Anterior cingulate cortex (tissue), 58 donors: Measurements from ENCODE around the gene SSC5D.
A peak's percentile ranks its signal among the peaks of the same experiment; 100 is the strongest.
"Not testable (repeated sequence)": the region's sequence is repeated elsewhere in the genome, so short reads cannot be mapped to it uniquely, and the experiment has no call there.

Experiments
- DNase-seq, 58 donors: peaks; one replicate each; lab custom pipeline; 2025; lab: John Stamatoyannopoulos, UW

Gene SSC5D

GRCh38 chr19:55484593-55485438 is 3.4 kb upstream of the SSC5D start, which contains the start of gene NAT14:
Gene NAT14 (plus strand): TSS chr19:55485188. CDS start chr19:55485709, 521 bp downstream.
- peak in 50 of 58 donors; percentile 17 to 80 (median 44) for DNase-seq

- DNase-seq, result peak in 1 of 58 donors; percentile 28
These were observed 2.7 kb upstream of the SSC5D start for GRCh38 chr19:55485439-55486011.

DNA sequence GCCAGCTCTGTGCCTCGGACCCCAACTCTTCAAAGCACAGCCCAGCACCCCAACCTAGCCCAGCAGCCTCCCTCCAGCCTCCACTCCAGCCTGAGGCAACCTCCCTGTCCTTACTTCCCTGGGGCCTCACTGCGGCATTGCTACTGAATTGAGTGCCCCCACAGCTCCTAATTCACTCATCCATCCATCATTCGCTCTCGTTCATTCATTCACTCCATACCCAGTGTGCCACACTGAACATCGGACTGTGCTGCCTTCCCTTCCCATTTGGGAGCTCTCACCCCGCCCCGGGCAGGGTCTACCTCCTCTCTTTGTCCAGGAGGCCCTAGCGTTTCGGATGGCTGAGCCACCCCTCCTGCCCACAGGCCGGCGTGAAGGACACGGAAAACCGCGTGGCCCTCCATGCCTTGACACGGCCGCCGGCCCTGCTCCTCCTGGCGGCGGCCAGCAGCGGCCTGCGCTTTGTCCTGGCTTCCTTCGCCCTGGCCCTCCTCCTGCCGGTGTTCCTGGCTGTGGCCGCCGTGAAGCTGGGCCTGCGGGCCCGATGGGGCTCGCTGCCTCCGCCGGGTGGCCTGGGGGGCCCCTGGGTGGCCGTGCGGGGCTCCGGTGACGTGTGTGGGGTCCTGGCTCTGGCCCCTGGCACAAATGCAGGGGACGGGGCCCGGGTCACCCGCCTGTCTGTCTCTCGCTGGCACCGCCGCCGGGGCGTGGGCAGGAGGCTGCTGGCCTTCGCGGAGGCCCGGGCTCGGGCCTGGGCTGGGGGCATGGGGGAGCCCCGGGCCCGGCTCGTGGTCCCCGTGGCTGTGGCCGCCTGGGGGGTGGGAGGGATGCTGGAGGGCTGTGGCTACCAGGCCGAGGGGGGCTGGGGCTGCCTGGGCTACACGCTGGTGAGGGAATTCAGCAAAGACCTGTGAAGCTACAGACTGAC is 1.9 kb upstream of the SSC5D start:
- no peak for DNase-seq

DNA sequence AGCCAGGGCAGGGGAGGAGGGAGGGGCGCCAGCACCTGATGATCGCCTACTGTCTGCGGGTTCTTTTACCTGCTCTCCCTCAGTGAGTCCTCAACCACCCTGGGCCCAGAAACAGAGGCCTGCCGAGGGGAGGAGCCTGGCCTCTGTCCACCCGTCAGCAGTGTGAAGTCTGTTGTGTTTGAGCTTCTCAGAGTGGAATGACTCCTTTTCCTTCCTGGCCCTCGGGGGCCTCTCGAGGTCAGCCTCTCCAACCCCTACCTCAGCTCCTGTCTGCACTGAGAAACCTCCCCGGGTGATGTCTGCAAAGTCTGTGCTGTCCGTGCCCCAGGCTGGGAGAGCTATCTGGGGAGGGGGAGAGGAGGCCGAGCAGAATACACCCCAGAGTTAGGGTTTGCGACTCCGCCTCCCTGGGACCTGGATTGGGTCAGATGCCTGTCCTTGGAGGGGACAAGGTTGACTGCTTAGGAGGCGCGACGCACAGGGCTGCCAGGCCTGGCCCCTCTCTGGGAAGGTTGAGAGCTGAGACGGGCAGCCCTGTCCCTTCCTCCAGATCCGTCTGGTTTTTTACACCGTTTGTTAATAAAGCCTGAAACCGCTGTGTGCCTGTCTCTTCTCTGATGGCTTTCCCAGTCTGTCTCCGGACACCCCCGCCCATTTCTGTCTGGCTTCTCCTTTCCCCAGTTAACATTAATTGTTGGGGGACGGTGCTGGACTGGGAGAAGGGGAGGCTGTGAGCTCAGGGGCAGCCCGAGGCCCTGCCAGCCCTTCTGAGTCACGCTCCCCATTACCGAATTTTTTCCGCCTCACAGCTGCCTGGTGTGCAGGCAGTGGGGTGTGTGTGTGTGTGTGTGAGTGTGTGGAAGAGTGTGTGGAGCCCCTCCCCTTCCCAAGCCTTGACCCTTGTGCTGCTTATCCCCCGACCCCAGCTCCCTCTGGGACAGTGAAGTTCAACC is 989 bp upstream of the SSC5D start:
- DNase-seq, result peak in 7 of 58 donors; percentile 5 to 53 (median 31)

DNA sequence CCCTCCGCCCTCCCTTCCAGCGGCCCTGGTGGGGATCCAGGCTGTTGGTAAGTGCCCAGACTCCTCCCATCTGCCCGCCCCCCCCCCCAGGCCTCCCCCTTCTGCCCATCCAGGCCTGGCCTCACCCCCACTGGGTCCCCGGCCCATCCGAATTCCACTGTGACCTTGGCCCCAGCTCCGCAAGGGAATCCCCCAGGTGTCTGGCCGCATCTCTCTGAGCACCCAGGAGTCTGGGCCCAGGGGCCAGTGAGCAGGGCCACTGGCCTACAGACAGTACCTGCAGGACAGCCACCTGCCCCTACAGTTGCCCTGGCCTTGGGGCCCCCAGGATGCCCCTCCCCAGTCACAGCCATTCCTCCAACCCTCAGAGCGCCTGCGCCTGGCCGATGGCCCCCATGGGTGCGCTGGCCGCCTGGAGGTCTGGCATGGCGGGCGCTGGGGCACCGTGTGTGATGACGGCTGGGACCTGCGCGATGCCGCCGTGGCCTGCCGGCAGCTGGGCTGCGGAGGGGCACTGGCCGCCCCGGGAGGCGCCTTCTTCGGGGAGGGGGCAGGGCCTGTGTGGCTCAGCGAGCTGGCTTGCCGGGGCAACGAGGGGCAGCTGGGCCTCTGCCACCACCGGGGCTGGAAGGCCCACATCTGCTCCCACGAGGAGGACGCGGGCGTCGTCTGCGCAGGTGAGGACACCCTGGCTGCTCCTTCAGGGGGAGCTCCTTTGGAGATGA is 912 bp downstream of the SSC5D start:
- no peak for DNase-seq

DNA sequence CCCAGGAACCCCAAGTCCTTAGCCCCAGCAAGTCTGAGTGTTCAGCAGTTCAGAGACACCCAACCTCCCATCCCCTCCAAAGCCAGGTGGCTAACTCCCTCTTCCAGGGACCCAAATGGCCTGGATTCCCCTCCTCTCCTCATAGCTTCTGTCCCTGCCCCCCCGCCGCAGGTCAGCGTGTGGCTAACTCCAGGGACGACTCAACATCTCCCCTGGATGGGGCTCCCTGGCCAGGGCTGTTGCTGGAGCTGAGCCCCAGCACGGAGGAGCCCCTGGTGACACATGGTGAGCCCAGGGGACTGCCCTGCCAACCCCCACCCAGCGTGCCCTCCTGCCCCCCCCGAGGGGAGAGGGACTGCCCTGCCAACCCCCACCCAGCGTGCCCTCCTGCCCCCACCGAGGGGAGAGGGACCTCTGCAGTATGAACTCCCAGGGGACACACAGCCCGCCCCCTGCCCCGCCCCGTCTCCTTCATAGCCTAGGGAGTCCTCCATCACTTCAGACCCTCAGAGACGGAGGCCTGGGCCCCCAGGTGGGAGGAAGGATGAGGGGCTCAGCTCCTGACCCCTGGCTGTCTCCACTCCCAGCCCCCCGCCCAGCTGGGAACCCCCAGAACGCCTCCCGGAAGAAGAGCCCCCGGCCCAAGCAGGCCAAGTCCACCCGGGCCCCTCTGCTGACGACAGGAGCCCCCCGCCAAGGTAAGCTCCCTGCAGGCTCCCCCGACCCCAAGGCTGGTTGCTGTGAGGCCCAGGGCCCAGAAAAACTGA is 1.7 kb downstream of the SSC5D start:
- DNase-seq, result no peak

GRCh38 chr19:55490478-55491432 is 2.5 kb downstream of the SSC5D start:
- DNase-seq, result no peak

DNA sequence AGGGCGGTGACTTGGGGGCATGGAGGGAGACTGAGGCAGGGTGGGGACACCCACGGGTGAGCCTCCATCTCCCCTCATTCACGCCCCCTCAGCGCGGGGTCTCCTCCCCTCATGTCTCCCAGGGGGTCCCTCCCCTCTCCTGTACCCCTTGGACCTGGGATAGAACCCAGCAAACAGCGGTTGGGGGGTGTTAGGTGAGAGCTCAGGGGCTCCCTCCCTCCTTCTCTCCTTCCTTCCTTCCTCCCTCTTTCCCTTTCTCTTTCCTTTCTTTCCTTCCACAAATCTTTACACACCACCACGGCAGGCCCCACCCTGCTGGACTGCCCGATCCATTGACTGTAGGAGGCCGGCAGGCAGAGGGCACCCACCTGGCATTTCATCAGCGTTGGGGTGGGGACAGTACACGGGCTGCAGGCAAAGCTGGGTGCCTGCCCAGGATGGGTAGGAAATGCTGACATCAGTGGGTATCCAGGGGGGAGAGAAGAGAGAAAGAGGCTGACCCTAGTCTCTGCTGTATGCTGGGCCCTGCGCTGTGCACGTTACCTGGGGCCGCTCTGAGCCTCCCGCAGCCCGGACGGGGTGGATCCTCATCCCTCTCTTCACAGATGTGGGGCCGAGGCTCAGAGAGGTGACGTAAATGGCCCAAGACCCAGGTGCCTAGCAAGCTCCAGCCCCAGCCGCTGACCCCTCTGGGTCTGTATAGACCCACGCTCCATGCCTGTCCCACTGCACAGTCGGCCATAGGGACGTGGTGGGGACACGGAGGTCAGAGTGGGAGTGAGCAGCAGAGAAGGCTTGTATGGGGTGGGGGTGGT is 3.5 kb downstream of the SSC5D start:
- DNase-seq, result no peak

DNA sequence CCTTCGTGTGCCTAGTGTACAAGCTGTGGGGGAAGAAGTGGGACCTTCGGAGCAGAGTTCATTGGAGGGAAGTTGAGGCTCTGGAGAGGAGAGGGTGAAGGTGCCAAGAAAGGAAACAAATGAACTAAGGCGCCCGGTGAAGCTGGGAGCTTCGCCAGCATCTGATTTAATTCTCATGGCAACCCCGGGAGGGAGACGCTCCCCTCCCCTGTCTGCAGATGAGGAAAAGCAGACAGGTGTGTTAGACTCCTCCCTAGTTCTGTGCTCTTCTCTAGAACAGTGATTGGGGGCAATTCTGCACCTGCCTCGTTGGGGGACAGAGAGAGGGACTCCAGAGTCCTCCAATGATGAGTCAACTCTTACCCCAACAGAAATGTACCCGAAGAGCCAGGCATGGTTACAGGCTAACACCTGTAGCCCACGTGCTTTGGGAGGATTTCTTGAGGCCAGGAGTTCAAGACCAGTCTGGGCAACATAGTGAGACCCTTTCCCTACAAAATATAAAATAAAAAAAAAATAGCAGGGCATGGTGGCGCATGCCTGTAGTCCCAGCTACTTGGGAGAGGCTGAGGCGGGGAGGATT is 4.2 kb downstream of the SSC5D start:
- DNase-seq, result no peak

DNA sequence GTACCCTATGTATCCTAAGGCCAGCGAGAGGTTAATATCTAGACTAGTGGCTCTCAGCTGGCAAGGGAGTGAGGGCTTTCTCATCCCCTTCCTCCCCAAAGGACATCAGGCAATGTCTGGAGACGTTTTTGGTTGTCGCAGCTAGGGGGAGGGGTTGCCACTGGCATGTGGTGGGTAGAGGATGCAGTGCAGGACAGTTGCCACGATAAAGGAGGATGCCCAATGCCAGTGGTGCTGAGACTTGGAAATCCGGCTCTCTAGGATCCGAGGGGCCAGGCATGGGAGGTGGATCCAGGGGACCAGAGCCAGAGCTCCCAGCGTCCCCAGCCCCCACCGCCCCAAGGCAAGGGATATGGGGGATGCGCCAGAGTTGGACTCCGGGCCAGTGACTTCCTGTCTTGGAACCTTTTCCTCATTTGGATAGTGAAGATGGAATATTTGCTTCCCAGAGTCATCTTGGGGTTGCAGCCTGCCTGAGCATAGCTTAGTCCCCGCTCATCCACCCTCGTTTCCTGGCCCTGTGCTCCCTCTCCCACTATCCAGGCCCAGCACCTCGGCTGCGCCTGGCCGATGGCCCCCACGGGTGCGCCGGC is 4.9 kb downstream of the SSC5D start:
- DNase-seq, result no peak

- no peak for DNase-seq
These were observed 5.5 kb downstream of the SSC5D start for GRCh38 chr19:55493645-55494171.

- peak in 1 of 58 donors; percentile 33 for DNase-seq
These were observed 6.0 kb downstream of the SSC5D start for GRCh38 chr19:55494172-55494761.

GRCh38 chr19:55495646-55496349 is 7.6 kb downstream of the SSC5D start:
- no peak for DNase-seq

DNA sequence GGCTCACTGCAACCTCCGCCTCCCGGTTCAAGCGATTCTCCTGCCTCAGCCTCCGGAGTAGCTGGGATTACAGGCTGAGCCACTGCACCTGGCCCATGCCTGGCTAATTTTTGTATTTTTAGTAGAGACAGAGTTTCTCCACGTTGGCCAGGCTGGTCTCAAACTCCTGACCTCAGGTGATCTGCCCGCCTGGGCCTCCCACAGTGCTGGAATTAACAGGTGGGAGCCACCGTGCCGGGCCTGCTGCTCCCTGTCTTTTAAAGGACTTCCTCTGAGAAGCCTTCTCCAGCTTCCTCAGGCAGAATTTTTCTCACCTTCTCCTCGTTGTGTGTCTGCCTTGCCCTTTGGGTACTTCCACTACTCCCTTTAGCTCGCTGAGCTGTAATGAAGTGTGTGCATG is 8.6 kb downstream of the SSC5D start:
- not testable (repeated sequence) for DNase-seq
